ENCODE data around the gene CSRP1. TPM values are rescaled to one million over a fixed set of nuclear protein-coding genes. Genes with fewer than 3 reads are reported as not detected.
A peak's percentile ranks its signal among the peaks of the same experiment; 100 is the strongest.

Gene CSRP1
- total and polyA plus RNA-seq, 2 of the 13 experiments (the other 11 are each of a cell fraction or from before 2014, with no cell fraction given), result 17.7 to 68.9 TPM

- TF ChIP-seq SRY (CRISPR knock-in tag; IDR thresholded peaks at IDR 0.05) (0 out of 2 replicates have a peak, but pooled peaks have one; percentile 22), STAG1 (CRISPR knock-in tag; IDR thresholded peaks at IDR 0.05) (peak; percentile 98), POGZ (CRISPR knock-in tag; IDR thresholded peaks at IDR 0.05) (0 out of 2 replicates have a peak, but pooled peaks have one; percentile 12), ZBTB20 (CRISPR knock-in tag; IDR thresholded peaks at IDR 0.05; ENCODE audit: borderline replicate concordance, low read depth) (peak; percentile 33; the same call in 1 of the 2 replicates), ZNF10 (CRISPR knock-in tag; IDR thresholded peaks at IDR 0.05; ENCODE audit: borderline replicate concordance, low read depth) (no peak), ZNF280D (CRISPR knock-in tag; IDR thresholded peaks at IDR 0.05) (0 out of 2 replicates have a peak, but pooled peaks have one; percentile 17), ZBTB7A (CRISPR knock-in tag; IDR thresholded peaks at IDR 0.05) (peak; percentile 72; the same call in 1 of the 2 replicates), XRCC5 (optimal IDR thresholded peaks at IDR 0.05; ENCODE audit: low read length) (peak; percentile 74), ZNF382 (CRISPR knock-in tag; IDR thresholded peaks at IDR 0.05; ENCODE audit: borderline replicate concordance) (no peak), CREB1 (IDR thresholded peaks at IDR 0.05) (no peak), CREB1 (CRISPR knock-in tag; IDR thresholded peaks at IDR 0.05) (no peak), MYPOP (CRISPR knock-in tag; IDR thresholded peaks at IDR 0.05) (peak; percentile 79), ZNF605 (CRISPR knock-in tag; IDR thresholded peaks at IDR 0.05) (0 out of 2 replicates have a peak, but pooled peaks have one; percentile 44), ZBTB33 (CRISPR knock-in tag; IDR thresholded peaks at IDR 0.05) (peak; percentile 10; the same call in 1 of the 2 replicates), ZNF800 (CRISPR knock-in tag; IDR thresholded peaks at IDR 0.05) (peak; percentile 55; the same call in 1 of the 2 replicates), ZNF580 (CRISPR knock-in tag; IDR thresholded peaks at IDR 0.05; ENCODE audit: borderline replicate concordance, low read depth) (peak; percentile 39; the same call in 1 of the 2 replicates), ZNF552 (CRISPR knock-in tag; IDR thresholded peaks at IDR 0.05; ENCODE audit: borderline replicate concordance) (peak; percentile 19; the same call in 1 of the 2 replicates), ZNF784 (CRISPR knock-in tag; IDR thresholded peaks at IDR 0.05; ENCODE audit: borderline replicate concordance) (no peak), ZFYVE20 (CRISPR knock-in tag; IDR thresholded peaks at IDR 0.05; ENCODE audit: borderline replicate concordance, low read depth) (no peak)
Measured at GRCh38 chr1:201481761-201482493, 25.0 kb downstream of the CSRP1 start (continued).
